PFSK-1 (cell line): ENCODE measurements around the gene IFNG-AS1.

Experiments used
- POLR2AphosphoS5 ChIP-seq: IDR thresholded peaks from 2 replicates; pipeline ENCODE4 v1.6.1; 2012; ENCODE audit warnings: low read depth, mild to moderate bottlenecking, control low read depth, low read length, moderate library complexity
- SIN3A ChIP-seq: IDR thresholded peaks from 2 replicates; pipeline ENCODE4 v1.6.1; 2012; ENCODE audit warnings: mild to moderate bottlenecking, low read length, moderate library complexity, borderline replicate concordance; ENCODE audit not compliant: insufficient read depth

GRCh38 chr12:67939611-67940010, 49.6 kb upstream of the IFNG-AS1 start:
- TF ChIP-seq SIN3A, result no peak
- TF ChIP-seq POLR2AphosphoS5, result no peak
